GM18907 (cell line): ENCODE results near the gene KRT6C.

Experiments used
- ATAC-seq: cut with Tn5 transposase; IDR thresholded peaks from one replicate; pipeline ENCODE4 v1.9.1; 2021; ENCODE audit warnings: mild to moderate bottlenecking, moderate library complexity; ENCODE audit not compliant: unreplicated experiment

Gene KRT6C

DNA sequence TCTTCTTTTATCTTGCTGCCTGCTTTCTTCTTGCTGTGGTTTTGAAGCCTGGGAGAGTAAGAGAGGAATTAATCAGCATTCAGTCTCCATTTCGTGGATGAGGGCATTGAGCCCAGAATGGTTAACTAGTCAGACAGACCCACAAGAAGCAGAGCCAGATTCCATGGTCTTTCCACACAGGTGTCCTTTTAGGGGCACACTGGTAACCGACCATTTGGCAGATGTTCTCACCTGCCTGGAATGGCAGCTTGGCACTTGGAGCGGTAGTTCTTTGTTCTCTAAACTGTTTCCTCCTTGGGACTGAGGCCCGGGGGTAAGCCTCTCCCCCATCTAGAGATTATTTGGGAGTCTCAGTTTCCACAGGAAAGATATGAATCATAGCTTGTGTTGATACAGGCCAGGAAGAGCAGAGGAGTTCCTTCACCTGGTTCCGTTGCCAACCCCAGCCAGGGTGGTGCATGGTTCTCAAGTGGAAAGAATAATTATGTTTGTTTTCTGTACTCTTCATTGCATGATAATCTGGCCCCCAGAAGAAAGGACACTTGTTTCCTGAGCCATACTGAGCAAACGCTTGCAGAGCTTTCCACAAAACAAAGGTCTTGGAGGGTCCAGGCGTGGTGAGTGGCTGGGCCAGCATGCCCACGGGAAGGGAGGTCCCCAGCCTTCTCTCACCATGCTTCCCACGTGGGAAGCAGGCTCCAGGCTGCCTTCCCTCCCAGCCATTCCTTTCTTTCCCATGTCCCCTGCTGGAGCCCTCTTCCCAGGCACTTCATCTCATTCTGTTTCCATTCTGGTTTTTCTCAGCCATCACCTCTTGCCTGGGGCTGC, 37.4 kb downstream of the KRT6C start:
- ATAC-seq = no peak

DNA sequence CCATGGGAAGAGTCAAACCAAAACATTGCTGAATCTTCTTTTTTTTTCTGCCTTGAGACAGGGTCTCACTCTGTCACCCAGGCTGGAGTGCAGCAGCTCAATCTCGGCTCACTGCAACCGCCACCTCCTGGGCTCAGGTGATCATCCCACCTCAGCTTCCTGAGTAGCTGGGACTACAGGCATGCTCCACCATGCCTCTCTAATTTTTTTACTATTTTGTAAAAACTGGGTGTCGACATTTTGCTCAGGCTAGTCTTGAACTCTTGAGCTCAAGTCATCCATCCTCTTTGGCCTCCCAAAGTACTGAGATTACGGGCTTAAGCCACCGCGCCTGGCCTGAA, 38.0 kb downstream of the KRT6C start:
- ATAC-seq = no peak

DNA sequence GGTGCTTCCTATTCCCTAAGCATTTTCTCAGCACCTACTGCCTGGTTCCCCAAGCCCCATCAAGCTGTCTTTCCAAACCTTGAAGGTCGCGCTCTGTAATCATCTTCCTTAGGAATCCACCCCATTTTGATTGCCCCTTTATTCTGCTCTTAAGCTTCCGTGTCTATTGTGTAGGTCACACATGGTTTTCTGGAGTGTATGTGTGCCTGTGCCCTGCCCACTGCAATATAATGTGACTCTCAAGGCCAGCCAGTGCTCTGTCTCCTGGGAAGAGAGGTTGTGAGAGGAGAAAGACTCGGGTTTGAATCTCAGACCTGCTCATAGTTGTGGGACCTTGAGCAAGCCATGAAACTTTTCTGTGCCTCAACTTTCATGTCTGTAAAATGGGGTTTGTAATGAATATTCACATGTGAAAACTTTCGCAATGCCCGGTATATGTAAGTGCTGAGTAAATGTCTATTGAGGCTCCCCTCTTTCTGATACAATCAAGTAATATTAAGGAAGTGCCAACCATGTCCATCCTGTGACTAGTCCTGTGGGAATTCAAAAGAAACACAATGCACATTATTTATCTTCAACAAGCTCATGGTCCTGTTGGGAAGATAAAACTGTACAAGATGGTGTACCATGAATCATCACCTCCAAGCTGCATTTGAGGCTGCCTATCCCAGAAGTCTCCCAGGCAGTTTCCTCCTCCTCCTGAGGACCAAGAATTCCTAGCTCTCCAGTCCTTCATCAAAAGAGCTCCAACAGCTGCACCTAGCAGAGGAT, 38.7 kb downstream of the KRT6C start:
- ATAC-seq = no peak

DNA sequence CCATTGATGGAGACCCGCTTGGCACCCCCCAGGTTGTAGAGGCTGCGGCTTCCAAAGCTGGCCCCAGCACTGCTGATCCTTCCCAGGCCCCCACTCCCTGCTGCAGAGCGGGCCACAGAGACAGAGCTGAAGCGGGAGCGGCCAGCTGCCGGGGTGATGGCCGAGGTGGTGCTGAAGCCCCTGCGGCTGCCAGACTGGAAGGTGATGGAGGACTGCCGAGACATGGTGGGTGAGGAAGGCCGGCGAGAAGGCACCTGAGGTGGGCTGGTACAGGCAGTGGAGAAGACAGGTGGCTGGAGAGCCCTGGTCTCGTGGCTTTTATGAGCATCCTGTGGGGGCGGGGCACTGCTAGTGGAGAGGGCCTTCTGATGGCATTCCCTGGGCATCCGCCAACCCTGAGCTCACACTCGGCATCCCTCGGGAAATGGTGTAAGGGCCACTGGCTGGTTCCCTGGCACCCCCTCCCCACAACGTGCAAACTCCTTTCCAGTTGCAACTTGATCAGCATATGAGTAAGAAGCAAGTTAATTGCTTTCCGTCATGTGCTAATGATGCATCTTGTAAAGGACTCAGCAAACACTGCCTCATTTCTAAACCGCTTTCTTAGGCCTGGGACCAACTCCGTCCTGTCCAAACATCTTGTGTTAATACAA, 39.4 kb downstream of the KRT6C start, which contains the start of gene KRT75:
Gene KRT75 (minus strand): TSS at position 291 of the 653 bp plus-strand sequence. CDS start 67 bp downstream, at position 224.
- no peak for ATAC-seq

DNA sequence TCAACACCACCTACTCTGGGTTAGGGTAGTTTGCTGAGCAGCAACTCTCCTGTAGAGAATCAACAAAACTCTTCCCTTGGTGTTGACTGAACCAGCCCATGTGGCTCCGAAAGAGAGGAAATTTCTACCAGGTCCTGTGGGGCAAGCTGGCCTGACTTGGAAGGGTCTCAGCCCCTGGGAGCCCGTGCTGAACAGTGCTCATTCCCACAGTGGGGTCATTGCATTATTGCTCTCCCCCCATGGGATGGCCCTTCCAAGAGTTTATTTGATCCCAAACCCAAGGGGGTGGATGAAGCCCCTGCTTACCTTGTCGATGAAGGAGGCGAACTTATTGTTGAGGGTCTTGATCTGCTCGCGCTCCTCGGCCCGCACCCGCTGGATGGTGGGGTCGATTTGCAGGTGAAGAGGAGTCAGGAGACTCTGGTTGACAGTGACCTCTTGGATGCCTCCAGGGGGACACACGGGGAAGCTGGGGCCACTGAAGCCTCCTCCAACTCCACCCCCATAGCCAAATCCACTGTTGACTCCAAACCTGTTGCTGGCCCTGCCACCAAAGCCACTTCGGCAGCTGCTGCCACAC, 40.0 kb downstream of the KRT6C start:
- ATAC-seq = no peak

DNA sequence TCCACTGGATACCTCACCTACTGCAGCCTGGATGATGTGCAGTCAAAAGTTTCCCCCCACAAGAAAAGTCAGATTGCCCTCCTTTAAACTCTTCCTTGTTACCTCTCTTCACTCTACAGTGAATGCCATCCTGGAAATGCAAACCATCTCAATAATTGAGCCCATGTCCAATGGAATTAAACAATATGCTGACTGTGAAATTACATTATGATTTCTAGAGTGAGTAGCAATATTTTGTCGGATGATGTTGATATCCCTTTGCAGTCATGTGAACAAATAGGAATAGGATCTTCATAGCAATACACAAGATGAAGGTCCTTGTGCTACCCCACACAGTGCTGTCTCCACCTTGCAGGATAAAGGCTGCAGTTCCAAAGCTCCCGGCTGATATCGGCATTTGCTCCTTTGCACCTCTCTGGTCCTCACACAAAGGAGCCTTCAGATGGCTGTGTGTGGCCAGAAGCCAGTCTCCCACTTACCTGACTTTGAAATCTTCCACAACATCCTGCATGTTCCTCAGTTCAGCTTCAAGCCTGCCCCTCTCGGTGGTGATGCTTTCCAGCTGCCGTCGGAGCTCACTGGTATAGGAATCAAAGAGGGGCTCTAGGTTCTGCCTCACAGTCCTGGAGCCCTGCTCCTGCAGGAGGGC, 40.9 kb downstream of the KRT6C start:
- no peak for ATAC-seq

DNA sequence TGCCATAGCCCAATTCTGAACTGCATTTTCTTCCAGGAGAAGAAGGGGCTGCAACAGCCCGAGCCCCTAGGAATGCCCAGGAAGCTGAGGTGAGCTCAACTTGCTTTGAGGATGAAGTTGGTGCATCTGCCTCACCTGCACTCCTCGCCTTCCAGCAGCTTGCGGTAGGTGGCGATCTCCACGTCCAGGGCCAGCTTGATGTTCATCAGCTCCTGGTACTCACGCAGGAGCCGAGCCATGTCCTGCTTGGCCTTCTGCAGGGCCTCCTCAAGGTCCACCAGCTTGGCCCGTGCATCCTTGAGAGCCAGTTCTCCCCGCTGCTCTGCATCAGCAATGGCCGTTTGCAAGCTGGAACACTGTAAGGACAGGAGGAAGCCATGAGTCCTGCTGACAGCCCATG, 45.5 kb downstream of the KRT6C start:
- ATAC-seq = no peak

DNA sequence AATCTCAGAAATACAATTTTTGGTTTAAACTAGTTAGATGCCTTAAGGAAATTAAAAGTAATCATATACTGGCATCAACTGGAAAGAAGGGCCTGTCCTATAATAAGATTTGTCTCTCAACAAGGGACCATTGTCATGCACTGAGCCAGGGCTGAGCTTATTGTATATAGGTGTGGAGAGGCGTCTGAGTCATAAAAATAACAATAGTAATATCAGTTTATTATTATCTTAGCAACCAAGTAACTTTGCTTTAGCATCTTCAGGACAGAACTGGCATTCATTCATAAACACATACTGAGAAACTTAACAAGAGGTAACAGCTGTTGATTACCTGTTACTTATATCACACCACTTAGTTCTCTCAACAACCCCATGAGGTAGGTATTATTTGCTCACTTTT, 46.5 kb downstream of the KRT6C start:
- ATAC-seq = no peak

DNA sequence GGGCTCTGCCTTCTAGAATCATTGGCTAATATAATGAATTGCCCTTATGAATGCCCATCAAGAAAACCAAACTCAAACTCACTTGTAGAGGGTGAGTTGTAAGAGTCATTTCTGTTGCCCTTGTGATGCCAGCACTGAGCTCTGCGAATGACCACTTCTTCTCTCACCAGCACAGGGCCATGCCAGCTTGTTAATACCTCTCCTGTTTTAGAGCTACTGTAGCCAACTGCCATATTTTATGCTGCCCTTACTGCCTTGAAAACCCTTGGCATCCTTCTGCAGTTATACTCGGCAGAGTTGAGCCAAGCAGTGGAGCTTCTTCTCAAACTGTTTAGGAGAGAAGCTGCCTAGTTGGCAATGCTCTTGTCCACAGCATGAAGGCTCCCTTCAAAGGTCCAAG, 47.6 kb downstream of the KRT6C start:
- ATAC-seq = no peak

DNA sequence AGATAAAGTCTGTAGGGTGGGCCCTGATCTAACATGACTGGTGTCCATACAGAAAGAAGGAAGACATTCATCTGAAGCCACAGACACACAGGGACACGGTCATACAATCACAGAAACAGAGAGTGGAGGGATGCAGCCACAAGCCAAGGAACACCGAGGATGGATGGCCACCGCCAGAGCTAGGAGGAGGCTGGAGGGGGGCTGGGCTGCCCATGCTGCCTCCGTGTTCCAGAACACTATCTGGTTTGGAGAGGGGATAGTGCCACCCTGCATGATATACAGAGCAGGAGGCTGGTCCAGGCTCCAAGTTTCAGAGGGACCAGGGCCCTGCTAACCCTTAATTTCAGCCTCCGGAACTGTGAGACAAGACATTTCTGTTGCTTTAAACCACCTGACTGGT, 48.1 kb downstream of the KRT6C start:
- no peak for ATAC-seq

DNA sequence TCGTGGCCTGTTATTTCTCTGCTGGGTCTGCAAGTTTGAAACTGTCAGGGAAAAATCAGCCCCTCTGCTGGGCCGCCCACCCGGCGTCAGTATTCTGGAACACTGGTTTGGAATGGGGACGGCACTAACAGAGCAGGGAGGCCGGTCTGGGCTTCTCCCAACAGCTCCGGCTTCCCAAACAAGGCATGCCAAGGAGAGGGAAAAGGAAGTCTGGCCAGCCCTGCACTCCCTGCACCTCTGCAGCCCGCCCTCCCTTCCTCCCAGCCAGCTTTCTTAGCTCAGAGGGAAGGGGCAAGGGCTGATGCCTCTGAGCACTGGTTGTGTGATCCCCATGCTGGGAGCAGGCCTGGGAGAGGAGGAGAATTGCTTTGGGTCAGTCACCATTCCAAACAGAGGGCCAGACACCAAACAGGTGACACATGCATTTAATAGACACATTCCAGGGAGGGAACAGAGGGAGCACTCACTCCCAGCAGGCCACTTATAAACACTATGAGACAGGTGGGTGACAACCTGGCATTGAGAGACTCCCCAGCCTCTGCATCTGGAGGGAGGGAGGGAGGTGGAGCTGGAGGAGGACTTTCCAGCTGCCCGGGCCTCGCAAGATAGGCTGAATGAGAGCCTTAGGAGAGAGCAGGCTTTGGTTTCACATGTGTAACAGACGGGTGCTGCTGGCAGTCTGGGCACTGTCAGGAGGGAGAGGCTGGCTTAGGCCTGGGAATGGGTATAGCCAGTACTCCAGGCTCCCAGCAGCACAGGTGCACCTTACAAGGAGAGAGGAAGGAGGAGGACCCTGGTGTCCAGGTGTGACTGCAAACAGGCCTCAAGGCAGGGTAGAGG, 49.7 kb downstream of the KRT6C start:
- no peak for ATAC-seq

DNA sequence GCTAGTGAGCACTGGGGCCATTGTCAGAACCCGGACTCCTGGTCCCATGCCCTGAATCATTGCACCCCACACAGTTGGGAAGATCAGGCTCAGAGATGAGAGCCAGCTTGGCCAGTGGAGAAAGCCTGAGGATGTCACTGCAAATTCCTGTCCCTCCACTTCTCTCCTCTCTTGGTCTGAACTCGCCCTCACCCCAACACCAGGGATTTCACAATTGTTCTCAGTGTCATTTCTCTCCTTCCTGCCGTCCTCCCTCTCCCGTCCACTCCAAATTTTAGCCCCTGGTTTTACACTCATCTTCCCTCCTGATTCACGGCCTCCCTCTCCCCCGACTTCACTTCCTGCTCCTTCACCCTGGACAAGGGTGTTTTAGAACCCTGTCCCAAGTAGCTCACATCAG, 50.6 kb downstream of the KRT6C start:
- ATAC-seq = no peak

DNA sequence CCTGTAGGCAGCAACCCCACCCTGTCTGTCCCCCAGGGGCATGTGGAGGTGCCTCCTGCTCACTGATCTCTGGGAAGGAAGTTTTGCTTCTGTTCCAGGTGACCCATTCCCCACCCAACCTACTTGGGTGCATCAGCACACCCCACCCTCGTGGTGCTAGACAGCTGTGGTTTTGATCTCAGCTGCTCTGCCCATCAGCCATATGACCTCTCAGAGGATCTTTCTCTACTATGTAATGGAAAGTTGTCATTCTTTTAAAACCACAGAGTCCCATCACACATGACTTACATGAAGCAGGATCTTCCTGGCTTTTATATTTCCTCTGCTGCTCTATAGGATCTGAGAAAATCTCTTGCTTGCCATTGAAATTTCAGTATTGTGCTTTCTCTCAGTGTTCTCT, 53.9 kb downstream of the KRT6C start:
- no peak for ATAC-seq

DNA sequence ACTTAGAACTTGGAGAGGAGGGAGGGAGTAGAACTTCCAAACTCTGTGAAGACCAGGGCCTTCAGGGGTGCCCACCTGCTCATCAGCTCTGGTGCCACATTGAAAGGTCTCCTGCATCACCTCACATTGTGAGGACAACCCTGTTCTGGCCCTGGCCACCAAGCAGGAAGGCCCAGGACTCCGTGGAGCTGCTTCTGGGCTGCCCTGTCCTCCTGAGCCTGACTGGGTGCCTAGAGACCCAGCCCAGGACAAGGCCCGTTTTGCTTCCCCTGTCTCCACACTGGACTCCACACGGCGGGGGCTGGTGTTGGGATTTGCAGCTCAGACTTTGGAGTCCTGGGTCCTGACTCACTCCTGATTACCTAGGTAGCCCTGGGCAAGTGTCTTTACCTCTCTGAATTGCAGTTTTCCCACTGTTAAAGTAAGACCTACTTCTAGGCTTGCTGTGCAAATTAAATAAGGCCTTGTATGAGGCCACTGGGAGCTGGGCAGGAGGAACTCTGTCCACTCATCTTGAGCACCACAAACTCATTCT, 55.0 kb downstream of the KRT6C start:
- no peak for ATAC-seq
